SHP77 (cell line): ENCODE measurements around the gene KRT72.
"Not testable (repeated sequence)": the region's sequence is repeated elsewhere in the genome, so short reads cannot be mapped to it uniquely, and the experiment has no call there.

Experiments used
- DNase-seq, 2 experiments: peaks; one replicate each; lab custom pipeline; 2025; lab: John Stamatoyannopoulos, UW

Gene KRT72

GRCh38 chr12:52606581-52607218 lies 5.4 kb upstream of the KRT72 start:
- DNase-seq = no peak

DNA sequence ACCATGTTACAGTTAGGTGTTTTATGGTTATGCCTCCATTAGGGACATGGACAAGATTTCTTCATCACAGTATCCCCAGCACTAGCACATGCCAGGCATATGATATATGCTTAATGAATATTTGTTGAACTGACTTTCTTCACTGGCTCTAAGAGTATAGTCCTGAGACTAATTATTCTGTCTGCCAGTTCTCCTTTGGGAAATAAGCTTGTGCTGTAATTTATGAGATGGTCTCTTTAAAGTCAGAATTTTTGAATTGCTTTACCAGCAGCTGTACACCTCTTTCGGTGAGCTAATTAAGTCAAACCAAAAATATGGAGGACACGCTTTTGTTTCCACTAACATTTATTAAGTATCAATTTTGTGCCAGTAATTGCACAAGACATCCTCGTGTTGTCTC lies 4.8 kb upstream of the KRT72 start:
- no peak for DNase-seq

DNA sequence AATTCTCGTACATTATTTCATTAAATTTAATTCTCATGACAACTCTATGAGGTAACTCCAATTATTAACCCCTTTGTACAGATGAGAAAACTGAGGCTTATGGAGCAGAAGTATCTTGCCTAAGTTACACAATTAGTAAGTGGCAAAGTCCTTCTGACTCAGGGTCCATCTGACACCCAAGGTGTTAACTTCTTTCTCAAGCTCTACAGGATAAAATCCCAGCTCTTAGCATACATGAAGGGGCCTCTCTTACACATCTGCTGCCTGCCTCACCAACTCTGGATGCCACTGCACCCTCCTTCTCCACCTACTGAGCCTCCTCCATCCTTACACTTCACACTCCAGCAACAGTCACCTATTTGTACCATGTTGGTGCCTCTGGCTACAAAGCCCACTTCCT lies 4.3 kb upstream of the KRT72 start:
- no peak for DNase-seq

DNA sequence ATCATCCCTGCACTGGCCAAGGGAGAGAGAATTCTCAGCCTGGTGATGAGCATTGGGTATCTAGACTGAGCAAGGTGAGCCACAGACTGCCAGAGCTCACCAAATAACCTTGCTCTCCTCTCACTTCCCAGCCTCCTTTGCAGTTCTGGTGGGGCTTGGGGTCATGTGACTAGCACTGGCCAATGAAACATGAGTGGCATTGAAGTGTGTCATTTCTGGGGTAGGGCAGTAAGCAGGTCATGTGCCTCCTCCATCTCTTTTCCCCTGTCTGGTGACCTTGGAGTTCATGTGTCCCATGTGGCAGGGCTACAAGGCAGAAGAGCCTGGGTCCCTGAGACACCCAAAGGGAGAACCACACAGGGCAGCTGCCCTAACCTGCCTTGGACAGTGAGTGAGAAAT lies 3.6 kb upstream of the KRT72 start:
- DNase-seq = no peak

GRCh38 chr12:52603314-52603713 lies 2.1 kb upstream of the KRT72 start:
- no peak for DNase-seq

DNA sequence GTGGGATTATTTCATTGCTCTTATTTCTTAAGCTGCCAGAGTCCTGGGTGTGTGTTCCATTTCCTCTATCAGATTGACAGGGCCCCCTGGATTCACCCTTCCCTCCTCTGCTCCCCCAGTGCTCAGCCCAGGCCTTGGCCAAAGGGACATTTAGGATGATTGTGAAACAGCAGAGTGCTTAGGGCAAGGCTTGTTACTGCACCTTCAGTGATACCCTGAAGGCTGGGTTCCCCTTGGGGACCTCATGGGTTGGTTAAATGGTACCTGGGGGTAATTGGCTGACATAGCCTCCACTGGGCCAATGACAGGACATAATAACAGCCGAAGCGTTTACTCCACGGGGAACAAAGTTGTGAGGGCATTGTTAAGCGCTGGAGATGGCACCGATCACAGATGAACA lies 1.3 kb upstream of the KRT72 start:
- no peak for DNase-seq

- no peak for DNase-seq
Observed at GRCh38 chr12:52601671-52602070, 408 bp upstream of the KRT72 start.

DNA sequence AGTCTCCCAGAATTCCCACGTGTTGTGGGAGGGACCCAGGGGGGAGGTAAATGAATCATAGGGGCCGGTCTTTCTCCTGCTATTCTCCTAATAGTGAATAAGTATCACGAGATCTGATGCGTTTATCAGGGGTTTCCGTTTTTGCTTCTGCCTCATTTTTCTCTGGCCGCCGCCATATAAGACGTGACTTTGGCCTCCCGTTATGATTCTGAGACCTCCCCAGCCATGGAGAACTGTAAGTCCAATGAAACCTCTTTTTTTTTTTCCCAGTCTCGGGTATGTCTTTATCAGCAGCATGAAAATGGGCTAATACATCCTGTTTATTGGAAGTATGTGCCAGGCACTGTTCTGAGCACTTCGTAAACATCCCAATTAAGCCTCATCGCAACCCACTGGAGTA lies 788 bp downstream of the KRT72 start:
- no peak for DNase-seq

GRCh38 chr12:52600071-52600470 lies 1.2 kb downstream of the KRT72 start:
- no peak for DNase-seq

DNA sequence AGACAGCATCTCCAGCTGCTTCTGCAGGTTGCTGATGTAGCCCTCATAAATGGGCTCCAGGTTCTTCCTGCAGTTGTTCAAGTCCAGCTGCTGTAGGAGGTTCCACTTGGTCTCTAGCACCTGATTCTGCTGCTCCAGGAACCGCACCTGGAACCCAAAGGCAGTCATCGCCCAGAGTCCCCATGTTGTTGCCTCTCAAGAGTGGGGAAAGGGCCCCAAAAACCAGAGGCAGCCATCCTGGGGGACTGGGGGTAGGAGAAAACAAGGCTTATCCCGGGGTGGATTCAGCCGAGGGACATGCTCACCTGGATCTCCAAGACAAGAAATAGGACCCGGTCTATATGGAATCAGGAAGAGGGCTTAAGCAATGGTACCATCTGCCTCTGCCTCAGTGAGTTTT lies 2.3 kb downstream of the KRT72 start:
- DNase-seq = no peak

- DNase-seq = not testable (repeated sequence)
Observed at GRCh38 chr12:52594237-52594636, 7.0 kb downstream of the KRT72 start.

GRCh38 chr12:52591521-52591920 lies 9.7 kb downstream of the KRT72 start:
- DNase-seq = no peak

DNA sequence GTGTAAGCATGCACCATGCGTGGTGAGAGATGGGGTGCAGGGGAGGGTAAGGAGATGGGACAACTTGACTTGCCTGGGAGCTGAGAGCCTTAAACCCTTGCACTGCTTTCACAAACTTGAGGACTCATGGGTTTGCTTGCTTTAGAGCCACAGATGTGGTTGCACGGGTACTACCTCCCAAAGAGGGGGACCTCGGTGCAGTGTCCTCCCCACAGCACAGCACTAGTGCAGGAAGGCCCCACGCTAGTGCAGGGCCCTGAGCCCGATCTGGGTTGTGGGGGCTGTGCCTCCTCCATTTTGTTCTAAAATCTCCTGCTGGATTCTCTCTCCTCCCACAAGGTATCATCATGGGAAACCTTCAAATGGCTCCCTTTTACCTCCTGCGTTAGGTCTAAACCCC lies 11.2 kb downstream of the KRT72 start:
- DNase-seq = no peak

DNA sequence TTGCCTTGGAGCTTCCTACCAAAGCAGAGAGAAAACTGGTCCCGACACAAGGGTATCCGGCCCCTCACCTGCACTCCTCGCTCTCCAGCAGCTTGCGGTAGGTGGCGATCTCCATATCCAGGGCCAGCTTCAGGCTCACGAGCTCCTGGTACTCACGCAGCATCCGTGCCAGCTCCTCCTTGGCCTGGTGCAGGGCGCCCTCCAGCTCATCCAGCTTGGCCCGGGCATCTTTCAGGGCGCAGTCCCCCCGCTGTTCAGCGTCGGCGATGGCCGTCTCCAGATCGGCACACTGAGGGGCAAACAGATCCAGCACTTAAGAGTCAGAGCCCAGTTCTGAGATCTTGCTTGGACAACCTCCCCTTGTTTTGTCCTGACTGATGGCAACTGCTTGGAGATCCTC lies 13.7 kb downstream of the KRT72 start:
- no peak for DNase-seq

DNA sequence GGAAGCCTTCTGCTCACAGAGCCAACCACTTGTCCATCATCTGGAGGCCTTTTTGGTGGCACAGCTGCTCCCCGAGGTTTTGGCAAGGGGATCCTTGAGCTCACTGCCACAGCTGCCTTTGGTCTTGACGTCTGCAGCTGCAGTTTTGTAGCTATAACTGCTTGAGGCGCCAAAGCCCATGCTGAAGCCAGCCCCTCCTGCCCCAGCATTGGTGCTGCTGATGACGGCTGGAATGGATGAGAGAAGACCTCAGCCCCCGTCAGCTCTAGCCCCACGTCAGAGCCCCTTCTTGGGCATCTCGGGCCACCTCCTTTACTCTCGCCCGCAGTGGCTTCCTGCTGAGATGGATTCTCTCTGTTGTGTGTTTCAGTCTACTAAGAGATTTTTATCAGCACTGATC lies 15.3 kb downstream of the KRT72 start:
- DNase-seq = no peak

DNA sequence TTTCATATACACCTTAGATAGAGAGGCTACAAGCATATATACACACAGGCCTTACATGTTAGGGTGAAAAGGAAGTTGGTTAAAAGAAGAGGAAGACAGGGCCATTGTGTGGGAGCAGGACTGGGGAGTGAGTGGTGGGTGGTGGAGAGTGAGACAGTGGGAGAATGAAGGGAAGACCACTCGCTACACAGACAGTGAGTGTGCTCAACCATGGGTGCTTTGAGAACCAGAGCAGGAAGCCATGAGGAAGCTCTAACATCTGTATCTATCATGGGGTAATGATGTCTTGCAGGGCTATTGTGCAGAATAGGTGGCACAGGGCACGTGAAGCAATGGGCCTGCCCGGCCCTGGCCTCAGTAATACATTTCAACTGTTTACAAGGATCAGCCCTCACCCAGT lies 16.2 kb downstream of the KRT72 start:
- DNase-seq = no peak

- DNase-seq = no peak
Observed at GRCh38 chr12:52584156-52584682, 17.0 kb downstream of the KRT72 start.

DNA sequence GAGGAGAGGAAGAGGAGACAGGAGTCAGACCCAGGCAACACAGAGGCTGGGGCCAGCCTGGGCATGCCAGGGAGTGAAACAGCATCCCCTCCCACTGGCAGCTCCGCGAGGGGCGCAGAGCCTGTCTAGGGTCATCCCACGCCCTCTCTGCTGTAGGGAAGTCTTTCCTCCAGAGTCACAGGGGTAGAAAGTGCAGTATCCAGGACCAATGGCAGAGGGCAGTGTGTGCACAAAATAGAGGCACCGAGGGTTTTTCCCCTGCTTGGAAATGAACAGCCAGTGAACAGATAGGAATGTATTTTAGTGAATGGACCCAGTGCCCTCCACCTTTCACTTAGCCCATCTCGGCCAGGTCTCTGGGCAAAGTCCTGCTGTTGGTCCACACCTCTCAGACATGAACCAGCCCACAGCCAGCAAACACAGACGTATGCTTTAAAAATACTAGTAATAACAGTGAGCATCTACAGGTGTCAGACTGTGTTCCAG lies 18.2 kb downstream of the KRT72 start:
- peak; percentile 30 to 63 for DNase-seq

- no peak for DNase-seq
Observed at GRCh38 chr12:52582486-52582885, 18.8 kb downstream of the KRT72 start.

- no peak for DNase-seq
Observed at GRCh38 chr12:52581481-52581880, 19.8 kb downstream of the KRT72 start.

GRCh38 chr12:52581066-52581465 lies 20.2 kb downstream of the KRT72 start:
- DNase-seq = no peak

DNA sequence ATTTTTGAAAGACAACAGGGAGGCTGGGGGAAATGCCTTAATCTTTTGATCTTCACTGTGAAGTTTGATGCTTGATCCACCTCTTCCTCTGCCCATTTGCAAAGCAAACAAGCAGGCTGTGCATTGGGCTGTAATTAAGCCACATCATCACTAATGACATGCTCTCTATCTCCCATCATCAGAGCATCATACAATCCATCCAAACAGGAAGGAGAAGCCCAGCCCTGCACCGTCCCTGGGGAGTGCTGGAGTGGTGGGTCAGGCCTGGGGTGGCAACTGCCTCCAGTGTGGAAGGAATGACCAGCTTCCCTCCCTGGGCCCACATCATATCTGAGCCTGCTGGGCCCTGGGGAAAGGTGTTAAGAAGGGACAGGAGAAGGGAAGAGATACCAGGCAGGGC lies 20.8 kb downstream of the KRT72 start:
- DNase-seq = no peak

DNA sequence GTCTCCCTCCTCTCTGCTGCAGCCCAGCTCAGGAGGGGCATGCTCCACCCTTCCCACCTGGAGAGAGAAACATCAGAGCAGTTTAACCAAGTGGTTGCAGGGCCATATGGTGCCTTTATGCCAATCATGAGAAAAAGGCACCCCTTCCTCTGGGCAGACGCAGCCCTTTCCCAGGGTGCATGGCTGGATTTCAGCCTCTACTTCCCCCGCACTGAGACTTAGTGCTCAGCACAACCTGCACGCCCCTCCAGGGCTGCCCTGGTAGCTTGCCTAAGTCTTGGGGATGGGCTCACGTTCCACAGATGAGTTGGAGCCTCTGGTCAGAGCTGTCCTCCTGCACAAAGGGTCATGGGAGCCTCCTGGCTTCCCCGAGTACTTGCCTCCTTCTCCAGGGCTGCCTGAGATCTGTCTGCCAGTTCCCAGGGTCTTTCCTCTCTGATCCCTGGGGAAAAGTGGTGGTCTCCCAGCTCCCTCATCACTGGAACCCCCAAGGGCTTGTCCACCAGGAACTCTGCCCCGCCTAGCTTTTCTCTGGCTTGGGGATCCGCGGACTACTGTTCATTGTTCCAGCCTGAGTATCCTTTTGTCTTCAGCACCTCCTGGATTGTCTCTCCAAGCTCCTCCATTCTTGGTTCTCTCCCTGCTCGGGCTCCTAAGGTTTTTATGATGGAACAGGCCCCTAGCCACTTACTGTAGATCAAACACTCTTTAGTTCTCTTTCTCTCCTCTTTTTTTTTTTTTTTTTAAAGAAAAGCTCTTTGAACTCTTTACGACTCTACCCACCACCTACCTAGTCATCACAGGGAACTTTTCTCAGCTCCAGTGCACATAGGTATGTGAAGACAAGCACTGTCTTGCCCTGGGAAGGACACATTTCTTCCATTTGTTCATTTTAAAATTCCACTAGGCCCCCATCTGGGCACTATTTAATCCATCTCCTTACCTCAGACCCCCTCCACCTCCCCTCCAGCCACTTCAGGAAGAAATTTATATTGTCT lies 21.5 kb downstream of the KRT72 start:
- DNase-seq = no peak
